Stimulated activated CD8-positive, alpha-beta memory T cell treated with anti-CD3 and anti-CD28 coated beads, Interleukin-7, amount 100 ng/mL, for 24 hours (primary cell): ENCODE measurements around the gene SYCP2.
"Not testable (repeated sequence)": the region's sequence is repeated elsewhere in the genome, so short reads cannot be mapped to it uniquely, and the experiment has no call there.

Experiments used
- DNase-seq: peaks from one replicate; pipeline ENCODE4 v3.0.0-alpha.2; 2020; ENCODE audit warnings: low read depth

Gene SYCP2

GRCh38 chr20:59908855-59909254 lies 24.6 kb downstream of the SYCP2 start:
- DNase-seq: no peak

DNA sequence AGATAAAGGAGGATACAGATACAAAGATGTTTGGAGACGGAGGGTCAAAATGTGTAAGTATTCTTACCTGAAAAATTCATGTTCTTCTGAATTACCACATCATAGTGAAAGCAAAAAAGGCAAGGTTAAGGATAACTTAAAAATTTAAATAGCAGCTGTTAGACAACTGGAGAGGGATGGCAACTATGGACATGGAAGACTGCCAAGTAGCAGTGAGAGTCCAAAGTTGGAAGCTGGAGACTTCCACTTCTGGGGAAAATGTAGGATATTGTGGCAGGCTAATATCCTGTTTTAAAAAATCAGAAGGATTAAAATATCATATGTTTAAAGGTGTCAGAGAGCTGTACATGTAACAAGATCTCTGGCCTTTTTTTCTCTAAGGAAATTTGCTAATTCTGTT lies 29.8 kb downstream of the SYCP2 start:
- DNase-seq: no peak

- no peak for DNase-seq
Observed at GRCh38 chr20:59902470-59902869, 31.0 kb downstream of the SYCP2 start.

DNA sequence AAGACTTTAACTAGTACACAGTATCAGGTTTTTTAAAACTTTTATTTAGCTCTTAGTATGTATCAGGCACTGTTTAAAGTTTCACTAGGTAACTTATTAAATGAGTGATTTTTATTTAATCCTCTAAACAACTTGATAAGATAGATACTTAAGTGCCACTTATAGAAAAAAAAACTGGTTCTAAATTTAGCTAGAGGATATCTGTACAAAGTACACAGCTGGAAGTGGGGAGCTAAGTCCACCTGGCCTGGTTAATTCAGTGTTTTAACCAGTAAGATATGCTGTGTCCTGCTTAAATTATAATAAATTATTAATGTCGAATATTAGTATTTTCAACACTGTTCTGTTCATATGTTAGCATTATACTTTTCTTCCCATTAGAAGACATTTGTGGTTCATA lies 37.5 kb downstream of the SYCP2 start:
- DNase-seq: no peak

DNA sequence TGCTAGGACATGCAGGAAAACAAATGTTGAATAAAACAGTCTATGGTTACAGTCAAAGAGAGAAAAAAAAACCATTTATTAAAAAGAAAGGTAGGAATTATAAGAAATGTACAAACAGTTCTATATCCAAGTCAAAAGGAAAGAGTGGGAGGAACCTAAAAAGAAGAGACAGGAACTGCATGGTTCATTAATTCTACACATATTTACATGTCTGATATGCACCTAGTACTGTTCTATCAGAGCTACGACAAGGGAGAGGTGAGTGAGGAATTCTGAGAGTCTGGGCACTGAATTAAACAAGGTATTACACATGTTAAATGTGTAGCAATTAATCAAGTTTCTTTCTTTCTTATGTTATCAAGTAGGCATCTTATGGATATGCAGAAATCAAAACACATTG lies 41.9 kb downstream of the SYCP2 start:
- DNase-seq: no peak

DNA sequence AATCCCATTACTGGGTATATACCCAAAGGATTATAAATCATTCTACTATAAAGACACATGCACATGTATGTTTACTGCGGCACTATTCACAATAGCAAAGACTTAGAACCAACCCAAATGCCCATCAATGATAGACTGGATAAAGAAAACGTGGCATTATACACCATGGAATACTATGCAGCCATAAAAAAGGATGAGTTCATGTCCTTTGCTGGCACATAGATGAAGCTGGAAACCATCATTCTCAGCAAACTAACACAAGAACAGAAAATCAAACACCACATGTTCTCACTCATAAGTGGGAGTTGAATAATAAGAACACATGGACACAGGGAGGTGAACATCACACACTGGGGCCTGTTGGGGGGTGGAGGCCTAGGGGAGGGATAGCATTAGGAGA lies 43.4 kb downstream of the SYCP2 start:
- not testable (repeated sequence) for DNase-seq

DNA sequence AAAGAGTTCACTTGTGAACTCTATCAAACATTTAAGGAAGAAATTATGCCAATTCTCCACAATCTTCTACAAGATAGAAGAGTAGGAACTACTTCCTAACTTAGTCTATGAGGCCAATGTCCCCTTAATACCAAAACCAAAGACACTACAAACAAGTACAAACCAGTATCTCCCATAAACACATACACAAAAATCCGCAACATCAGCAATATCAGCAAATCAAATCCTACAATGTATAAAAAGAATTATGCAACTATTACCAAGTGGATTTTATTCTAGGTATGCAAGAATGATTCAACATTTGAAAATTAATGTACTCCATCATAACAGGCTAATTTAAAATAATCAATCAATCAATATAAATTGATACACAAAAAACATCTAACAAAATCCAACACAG lies 45.4 kb downstream of the SYCP2 start:
- no peak for DNase-seq

- DNase-seq: no peak
Observed at GRCh38 chr20:59884494-59884893, 48.9 kb downstream of the SYCP2 start.

- DNase-seq: no peak
Observed at GRCh38 chr20:59880198-59880597, 53.2 kb downstream of the SYCP2 start.

DNA sequence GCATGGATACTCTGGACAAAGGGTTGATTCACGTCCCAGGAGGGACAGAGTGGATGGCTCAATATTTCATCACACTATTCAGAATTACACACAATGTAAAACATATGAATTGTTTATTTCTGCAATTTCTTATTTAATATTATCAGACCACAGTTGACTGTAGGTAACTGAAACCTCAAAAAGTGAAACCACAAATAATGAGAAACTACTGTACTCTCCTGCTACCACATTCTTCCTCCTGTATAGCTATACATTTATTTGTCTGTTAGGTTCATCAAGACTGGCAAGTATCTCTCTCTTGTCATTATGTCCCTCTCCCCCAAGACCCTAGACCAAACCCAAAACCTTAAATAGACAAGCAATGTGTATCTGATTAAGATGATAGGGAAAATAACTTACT lies 60.0 kb downstream of the SYCP2 start:
- DNase-seq: no peak

DNA sequence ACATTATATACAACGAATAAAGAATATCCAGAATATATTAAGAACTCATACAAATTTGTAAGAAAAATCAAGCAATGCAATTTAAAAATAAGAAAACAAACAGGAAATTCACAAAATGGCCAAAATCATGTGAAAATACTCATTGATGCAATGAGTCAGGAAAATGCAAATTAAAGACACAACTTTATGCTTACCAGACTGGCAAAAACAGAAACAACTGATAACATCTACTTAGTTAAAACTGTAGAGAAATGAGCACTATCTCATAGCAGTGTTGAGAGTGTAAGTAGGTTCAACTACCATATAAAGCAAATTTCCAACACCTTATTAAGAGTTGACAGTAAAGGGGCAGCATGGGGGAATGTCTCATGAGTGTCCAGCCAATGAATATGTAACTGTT lies 62.3 kb downstream of the SYCP2 start:
- no peak for DNase-seq

DNA sequence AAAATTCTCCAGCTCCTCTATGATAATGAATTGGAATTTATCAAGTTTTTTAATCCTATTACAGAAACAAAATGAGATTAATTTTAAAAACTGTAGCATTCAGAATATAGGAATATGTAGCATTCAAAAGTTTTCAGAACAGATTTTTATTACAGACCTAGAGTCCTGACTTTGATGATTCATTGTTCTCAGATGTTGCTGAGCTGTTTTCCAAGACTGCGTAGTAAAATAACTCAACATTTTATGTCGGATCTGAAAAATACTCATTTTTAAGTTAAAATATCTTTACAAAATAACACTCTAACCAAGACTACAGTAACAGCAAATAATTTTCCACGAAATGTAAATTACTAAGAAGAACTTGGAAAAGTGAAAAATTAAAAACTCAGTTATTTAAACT lies 67.1 kb downstream of the SYCP2 start:
- no peak for DNase-seq

GRCh38 chr20:59864726-59865125 lies 68.7 kb downstream of the SYCP2 start:
- DNase-seq: no peak

DNA sequence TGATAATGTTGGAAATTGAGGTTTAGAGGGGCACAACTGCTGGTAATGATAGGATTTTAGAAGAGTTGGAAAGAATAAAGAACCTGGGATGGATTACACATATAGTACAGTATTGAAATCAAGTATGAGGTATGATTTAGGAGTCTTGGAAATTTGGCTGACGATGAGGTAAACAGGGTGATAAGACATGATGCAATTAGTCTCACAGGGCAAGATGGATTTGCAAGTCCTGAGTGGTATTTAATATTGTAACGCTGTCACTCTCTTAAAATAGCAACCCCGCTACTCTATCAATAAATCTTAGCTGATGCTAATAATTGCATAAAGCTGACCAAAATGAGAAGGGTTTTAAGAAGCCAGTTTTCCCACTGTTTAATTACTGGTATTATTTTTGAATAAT lies 70.4 kb downstream of the SYCP2 start:
- DNase-seq: no peak

DNA sequence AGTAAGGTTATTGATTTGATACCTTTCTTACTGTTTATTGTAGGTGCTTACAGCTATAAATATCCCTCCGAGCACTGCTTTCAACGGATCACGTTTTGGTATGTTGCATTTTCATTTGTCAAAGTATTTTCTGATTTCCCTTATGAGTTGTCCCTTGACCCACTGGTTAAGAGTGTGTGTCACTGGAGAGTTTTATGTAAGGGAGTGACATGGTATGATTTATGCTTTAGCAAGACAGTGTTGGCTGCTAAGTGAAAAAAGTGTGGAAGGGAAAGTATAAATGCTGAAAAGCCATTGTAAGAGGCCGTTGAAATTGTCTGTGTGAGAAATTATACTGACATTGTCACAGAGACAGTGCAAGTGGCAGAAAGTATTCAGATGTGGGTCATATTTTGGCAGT lies 72.0 kb downstream of the SYCP2 start:
- DNase-seq: no peak

- DNase-seq: no peak
Observed at GRCh38 chr20:59858425-59858824, 75.0 kb downstream of the SYCP2 start.

- no peak for DNase-seq
Observed at GRCh38 chr20:59857966-59858365, 75.5 kb downstream of the SYCP2 start.

DNA sequence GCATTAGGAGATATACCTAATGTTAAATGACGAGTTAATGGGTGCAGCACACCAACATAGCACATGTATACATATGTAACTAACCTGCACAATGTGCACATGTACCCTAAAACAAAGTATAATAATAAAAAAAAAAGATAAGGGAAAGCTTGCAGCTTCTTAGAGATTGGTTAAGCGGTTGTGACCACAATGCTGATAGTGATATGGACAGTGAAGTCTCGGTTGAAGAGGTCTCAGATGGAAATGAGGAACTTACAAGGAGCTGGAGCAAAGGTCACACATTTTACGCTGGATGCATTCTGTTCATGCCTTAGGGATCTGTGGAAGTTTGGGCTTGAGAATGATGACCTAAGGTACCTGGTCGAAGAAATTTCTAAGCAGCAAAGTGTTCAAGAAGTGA lies 76.5 kb downstream of the SYCP2 start:
- not testable (repeated sequence) for DNase-seq

DNA sequence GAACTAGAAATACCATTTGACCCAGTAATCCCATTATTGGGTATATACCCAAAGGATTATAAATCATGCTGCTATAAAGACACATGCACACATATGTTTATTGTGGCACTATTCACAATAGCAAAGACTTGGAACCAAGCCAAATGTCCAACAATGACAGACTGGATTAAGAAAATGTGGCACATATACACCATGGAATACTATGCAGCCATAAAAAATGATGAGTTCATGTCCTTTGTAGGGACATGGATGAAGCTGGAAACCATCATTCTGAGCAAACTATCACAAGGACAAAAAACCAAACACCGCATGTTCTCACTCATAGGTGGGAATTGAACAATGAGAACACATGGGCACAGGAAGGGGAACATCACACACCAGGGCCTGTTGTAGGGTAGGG lies 76.9 kb downstream of the SYCP2 start:
- not testable (repeated sequence) for DNase-seq

DNA sequence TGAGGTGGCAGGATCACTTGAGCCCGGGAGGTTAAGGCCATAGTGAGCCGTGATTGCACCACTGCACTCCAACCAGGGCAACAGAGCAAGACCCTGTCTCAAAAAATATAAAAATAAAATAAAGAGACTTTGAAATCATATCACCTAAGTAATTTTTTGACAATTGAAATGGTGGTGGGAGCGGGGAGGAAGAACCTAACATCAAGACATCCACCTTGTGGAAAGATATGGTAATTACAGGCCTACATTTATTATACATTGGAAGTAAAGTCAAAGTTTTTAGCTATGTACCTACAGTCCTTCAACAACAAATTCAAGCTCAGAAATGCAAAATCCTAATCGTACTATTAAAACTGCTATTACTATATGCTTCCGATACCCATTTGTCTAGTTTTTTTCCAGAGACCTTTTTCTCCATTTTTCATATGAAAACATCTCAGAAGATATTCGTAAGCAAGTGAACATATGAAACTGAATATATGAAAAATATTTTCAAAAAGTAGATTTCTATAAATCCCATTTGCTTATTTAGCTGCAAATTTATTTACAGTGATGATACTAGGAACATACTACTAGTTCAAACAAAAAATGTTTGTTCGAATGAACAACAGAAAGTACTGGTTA lies 83.3 kb downstream of the SYCP2 start:
- DNase-seq: no peak

GRCh38 chr20:59848182-59848581 lies 85.3 kb downstream of the SYCP2 start:
- DNase-seq: no peak

GRCh38 chr20:59845472-59845871 lies 88.0 kb downstream of the SYCP2 start:
- DNase-seq: no peak

- no peak for DNase-seq
Observed at GRCh38 chr20:59839400-59839799, 94.0 kb downstream of the SYCP2 start.

DNA sequence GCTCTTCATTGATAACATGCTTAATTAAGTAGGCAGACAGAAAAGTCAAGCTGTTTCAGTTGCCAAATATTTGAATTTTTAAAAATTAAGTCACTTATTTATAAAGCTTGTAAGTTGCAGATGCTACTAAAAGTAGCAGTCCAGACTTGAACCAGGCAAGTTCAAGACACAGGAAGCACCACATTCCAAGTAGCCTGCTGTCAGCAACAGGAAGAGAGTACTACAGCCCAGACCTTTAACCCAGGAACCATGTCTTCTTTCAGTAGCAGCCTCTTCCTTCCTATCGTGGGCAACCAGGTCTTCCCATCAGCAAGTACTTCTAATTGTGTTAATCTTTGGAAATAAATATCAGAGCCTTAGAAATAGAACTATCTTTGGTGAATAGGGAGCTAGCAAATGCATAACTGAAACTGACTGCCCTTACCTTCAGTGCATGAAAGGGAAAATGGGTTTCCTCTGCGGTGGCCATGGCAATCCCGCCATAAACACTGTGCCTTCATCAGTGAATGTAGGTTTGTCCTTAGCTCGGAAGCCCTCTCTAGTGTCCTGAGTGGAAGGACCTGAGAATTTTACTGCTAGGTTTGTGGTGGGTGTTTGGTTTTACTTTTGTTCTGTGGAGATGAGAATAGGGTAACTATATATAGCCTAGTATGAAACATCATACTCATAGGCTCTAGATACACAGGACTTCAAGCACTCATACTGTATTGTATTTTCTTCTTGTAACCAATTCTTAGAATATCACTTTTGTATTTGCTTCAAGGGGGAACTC lies 95.6 kb downstream of the SYCP2 start:
- DNase-seq: no peak
